Measurements from ENCODE around the gene BLCAP.
"Not testable (repeated sequence)": the region's sequence is repeated elsewhere in the genome, so short reads cannot be mapped to it uniquely, and the experiment has no call there.

BLCAP gene

DNA sequence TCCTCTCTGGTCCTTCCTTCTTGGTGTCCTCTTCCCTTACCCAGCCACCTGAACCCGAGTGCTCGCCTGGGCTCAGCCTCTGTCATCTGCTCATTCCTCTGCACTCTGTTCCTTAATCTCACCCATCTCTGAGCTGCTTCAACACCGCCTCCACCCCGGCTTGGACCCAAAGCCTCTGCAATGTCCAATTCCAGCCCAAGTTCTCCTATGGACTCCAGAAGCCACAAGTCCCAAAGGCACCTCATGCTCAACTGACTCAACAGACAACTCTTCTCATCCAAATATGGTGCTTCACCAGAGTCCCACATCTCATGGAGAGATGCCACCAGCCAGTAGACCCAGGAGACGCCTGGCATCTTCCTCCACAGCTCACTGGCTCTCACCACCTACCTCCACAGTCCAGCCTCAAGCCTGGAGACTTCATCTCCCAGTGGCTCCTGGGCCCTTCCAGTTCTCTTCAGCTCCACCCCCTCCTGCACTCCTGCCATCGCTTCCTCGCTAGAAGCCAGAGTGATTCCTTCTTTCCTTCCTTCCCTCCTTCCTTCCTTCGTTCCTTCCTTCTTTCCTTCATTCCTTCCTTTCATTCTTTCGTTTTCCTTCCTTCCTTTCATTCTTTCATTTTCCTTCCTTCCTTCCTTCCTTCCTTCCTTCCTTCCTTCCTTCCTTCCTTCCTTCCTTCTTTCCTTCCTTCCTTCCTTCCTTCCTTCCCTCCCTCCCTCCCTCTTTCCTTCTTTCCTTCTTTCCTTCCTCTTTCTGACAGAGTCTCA lies 47.6 kb downstream of the BLCAP start:
- no peak for DNase-seq

DNA sequence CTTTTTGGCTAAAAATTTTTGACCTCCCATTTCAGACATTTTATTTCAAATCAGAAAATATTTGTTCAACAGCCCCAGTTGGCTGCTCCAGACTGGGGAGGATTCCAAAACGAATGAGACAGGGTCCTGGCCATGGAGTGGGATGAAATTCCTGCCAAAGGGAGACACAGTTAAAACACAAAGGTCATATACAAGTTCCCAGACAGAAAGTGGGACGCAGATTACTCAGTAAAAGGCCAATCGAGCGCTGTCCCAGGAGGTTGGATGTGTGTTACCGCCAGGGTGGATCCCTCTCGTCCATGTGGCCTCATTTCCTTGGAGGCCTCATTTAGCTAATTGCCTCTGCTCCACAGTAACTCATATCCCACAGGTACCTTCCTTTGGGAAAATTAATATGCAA lies 48.4 kb downstream of the BLCAP start:
- DNase-seq = no peak

DNA sequence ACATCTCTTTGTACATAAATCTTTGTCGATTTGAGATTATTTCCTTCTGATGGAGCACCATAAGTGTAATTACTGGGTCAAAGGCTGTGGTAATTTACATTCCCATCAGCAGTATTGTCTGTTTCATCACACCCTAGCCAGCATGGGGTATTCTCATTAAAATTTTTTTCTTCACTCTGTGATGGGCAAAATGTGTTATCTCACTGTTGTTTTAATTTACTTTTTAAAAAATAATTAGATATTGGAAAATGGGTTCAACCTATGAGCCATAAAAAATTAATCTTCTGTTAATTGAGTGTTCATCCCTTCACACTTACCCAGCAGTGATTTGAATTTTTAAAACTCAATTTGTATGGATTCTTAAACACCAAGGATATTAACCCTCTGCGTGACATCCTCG lies 50.6 kb downstream of the BLCAP start:
- no peak for DNase-seq

DNA sequence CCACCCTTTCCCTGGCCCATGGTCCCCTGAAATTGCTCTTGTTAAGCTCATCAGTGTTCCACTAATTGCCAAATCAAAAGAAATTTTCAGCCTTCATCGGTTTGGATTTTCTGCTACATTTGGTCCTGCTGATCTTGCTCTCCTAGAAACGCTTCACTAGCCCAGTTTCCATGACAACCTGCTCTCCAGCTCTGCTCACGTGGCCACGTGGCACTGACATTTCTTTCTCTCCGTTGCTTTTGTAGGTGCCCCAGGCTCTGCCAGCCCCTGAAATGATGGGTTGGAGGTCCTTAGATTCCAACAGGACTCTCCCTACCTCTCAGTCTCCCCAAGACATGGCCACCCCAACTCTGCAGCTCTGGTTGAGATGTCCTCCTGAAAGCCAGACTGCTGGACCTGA lies 52.4 kb downstream of the BLCAP start:
- DNase-seq = no peak

DNA sequence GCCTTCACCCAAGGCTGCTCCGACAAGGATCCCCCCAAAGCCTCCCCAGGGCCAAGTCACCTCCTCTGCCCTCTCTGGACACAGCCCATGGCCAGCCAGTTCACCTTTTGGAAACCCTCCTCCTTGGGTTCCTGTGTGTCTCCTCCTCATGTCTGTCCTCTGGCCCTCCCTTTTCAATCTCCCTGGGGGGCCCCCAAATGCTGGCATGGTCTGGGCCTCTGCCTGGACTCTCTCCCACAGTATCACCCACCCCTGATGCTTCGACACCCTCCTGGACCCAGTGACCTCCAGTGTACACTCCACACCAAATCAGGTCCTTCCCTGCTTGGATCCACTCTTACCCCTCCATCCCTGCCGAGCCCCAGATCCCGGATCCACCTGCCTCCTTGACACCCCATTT lies 53.3 kb downstream of the BLCAP start:
- no peak for DNase-seq

DNA sequence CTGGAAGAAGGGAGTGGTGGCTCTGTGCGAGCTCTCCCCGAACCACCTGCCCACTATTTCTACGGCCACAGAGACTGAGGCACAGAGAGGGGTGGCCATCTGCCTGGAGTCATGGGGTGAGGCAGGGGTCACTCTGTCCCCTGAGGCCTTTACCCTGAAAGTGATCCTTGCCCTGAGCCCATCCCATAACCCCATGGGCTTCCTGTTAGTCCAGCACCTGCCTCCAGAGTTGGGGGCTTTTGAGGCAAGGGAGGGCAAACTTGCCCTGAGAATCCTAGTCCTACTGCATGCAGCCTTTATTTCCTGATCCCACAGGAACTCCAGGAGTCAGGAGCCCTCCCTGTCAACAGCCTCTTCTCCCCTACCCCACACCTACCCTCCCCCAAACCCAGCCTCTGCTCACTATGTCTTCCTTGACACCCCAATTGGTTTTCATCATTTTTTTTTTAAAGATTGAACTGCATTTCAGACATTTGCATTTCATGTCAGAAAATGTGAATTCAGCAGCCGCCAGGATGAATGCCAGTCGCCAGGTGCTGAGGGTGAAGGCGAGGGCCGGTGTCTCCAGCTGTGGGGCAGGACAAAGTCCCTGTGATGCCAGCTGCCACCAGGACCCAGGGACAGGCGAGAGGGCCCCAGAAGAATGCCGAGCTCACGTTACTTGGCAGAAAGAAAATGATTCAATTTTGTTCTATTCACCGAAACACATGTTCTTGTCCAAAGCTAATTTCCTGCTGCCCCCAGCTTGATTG lies 54.3 kb downstream of the BLCAP start:
- DNase-seq = no peak

DNA sequence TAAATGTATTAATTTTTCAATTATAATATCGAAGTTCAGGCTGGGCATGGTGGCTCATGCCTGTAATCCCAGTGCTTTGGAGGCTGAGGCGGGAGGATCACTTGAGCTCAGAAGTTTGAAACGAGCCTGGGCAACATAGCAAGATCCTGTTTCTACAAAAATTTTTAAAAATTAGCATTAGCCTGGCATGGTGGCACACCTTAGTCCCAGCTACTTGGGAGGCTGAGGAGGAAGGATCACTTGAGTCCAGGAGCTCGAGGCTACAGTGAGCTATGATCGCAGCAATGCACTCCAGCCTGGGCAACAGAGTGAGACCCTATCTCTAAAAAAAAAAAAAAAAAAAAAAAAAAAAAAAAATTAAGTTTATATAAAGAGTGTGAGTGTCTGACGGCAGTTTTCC lies 55.2 kb downstream of the BLCAP start:
- DNase-seq = not testable (repeated sequence)

DNA sequence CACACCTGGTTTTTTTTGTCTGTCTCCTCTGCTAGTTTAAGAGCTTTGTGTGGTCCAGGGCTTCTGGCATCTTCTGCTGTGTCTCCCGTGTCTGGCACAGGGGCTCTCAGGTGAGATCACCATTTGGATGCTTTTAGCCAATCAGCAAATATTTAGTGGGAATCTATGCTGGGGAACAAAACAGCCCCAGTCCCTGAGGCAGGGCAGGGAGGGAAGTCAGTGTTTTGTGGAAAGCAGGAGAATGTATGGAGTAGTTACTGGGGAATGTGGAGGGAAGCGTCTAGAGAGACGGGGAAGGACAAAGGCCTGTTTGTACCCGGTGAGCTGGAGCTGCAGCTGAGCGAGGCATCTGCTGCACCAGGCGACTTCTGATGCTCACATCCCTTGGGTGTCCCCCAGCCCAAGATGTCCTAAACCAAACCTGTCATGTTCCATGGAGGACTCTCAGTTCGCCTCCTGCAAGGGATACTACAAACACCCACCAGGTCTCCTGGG lies 55.9 kb downstream of the BLCAP start:
- DNase-seq = no peak

DNA sequence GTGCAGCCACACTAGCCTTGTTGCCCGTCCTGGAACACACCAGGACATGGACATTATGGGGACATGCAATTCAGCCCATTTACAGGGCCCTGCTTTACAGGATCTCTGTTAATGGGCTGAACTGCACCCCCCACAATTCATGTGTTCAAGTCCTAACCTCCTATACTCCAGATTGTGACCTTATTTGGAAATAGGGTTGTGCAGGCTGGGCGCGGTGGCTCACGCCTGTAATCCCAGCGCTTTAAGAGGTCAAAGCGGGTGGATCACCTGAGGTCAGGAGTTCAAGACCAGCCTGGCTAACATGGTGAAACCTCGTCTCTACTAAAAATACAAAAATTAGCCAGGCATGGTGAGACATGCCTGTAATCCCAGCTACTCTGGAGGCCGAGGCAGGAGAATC lies 57.5 kb downstream of the BLCAP start:
- DNase-seq = not testable (repeated sequence)

DNA sequence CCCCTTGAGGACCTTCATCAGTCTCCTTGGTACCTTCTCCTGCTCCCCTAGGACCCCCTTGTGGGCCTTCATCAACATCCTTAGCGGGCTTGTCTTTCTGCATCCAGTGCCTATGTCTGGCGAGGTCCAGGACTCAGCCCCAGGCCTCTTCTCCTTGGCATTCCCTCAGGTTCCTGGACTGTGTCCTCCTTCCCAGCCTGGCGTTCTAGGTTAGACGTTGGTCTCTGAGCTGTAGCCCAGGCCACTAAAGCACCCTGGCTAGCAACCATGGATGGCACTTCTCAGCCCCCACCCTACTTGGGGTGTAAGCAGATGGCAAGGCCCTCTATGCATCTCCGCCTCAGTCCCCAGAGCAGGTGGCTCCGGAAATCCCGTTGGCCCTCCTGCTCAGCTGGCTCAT lies 58.1 kb downstream of the BLCAP start:
- DNase-seq = no peak

DNA sequence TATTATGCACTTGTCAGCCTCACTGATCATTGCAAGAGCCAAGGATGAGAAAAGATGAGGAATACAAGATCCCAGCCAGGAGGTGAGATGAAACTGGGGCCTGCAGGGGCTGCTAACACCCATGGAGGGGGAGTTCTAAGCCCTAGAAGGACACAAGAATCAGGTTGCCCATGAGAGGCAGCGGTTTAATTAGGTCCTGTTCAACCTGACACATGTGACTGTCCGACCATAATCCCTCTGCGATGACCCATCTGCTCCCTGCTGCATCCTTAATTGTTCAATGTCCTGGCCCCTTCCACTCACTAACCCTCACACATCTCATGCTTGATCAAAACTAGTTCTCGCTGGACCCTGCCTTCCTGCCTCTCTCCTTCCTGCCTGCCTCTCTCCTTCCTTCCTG lies 58.8 kb downstream of the BLCAP start:
- no peak for DNase-seq
